A549 (cell line): ENCODE results near the gene RNU4-1. TPM values are rescaled to one million over a fixed set of nuclear protein-coding genes. Genes with fewer than 3 reads are reported as not detected.
"Not testable (repeated sequence)": the region's sequence is repeated elsewhere in the genome, so short reads cannot be mapped to it uniquely, and the experiment has no call there.

Experiments used
- ATAC-seq, 2 experiments: fragments of 200-7000 bp in 1 of 2; fragments of >200 bp in 1 of 2; cut with Nextera tagmentation in 1 of 2; cut with Tn5 transposase in 1 of 2; 3 replicates each; pipeline versions ENCODE4 v1.8.0 to v1.9.1; 2018 to 2020; ENCODE audit warnings: mild to moderate bottlenecking in 1 of 2, moderate library complexity in 1 of 2
- CTCF ChIA-PET: fragments of 300-600 bp; sonication (Branson Sonifier 250); formaldehyde crosslinking; extraction: SDS; loops from one replicate; lab custom pipeline; 2021; ENCODE audit warnings: antibody characterized with exemption, inconsistent platforms; lab: Yijun Ruan, JAX
- POLR2A ChIA-PET: fragments of 350-600 bp; formaldehyde crosslinking; extraction: SDS; loops from one replicate; lab custom pipeline; 2021; ENCODE audit warnings: antibody characterized with exemption, inconsistent platforms; lab: Yijun Ruan, JAX
- DNase-seq, 2 experiments: peaks; one replicate each; pipeline versions ENCODE4 v3.0.0 to v3.0.0-alpha.2; 2011 to 2016; ENCODE audit warnings: low read depth in 1 of 2, low spot score in 1 of 2
- FAIRE-seq: peaks from 2 replicates; lab custom pipeline; 2011; peaks lifted over from hg19 to GRCh38; lab: Jason Lieb, UNC
- H3K27ac ChIP-seq, 2 experiments: fragments of >200 bp; sonication (Bioruptor Twin); formaldehyde crosslinking; 3 replicates each; pipeline ENCODE4 v1.5.1; 2016 to 2017
- H3K4me1 ChIP-seq: fragments of >200 bp; sonication (Bioruptor Twin); formaldehyde crosslinking; 3 replicates; pipeline ENCODE4 v1.6.1; 2016
- H3K4me2 ChIP-seq: fragments of >200 bp; sonication (Bioruptor Twin); formaldehyde crosslinking; 3 replicates; pipeline ENCODE4 v1.6.1; 2016
- H3K4me3 ChIP-seq: fragments of >200 bp; sonication (Bioruptor Twin); formaldehyde crosslinking; 3 replicates; pipeline ENCODE4 v1.5.1; 2016
- H3K9me3 ChIP-seq: fragments of >200 bp; sonication (Bioruptor Twin); formaldehyde crosslinking; 3 replicates; pipeline ENCODE4 v1.6.1; 2016
- CHD2 ChIP-seq: fragments of 150-350 bp; IDR thresholded peaks from 2 replicates; pipeline ENCODE4 v1.6.1; 2014; ENCODE audit warnings: low read length; ENCODE audit not compliant: partially characterized antibody
- EHMT2 ChIP-seq: fragments of 200-600 bp; sonication (generic); IDR thresholded peaks from 2 replicates; pipeline ENCODE4 v1.6.1; 2016; ENCODE audit warnings: antibody characterized with exemption, low read depth, mild to moderate bottlenecking, moderate library complexity
- JUN ChIP-seq, 2 experiments: fragments of >200 bp; sonication (Bioruptor Twin); formaldehyde crosslinking; IDR thresholded peaks; 2 replicates in 1 of 2; 3 replicates in 1 of 2; pipeline ENCODE4 v1.6.1; 2016 to 2017
- KDM1A ChIP-seq: fragments of 200-600 bp; sonication (generic); IDR thresholded peaks from 2 replicates; pipeline ENCODE4 v1.6.1; 2016; ENCODE audit warnings: low read depth, mild to moderate bottlenecking
- MYC ChIP-seq: IDR thresholded peaks from 2 replicates; pipeline ENCODE4 v1.6.1; 2012; ENCODE audit warnings: mild to moderate bottlenecking, inconsistent platforms, low read length, improper control_type of control experiment, borderline replicate concordance
- NPAS2 ChIP-seq: fragments of 250-450 bp; sonication (Bioruptor Pico); IDR thresholded peaks from 2 replicates; pipeline ENCODE4 v1.8.0; 2022; ENCODE audit warnings: mild to moderate bottlenecking, moderate library complexity, borderline replicate concordance
- RAD21 ChIP-seq, 2 experiments: fragments of >200 bp in 1 of 2; sonication (Bioruptor Twin) in 1 of 2; formaldehyde crosslinking in 1 of 2; IDR thresholded peaks in 1 of 2; conservative IDR thresholded peaks in 1 of 2; 2 replicates in 1 of 2; 3 replicates in 1 of 2; pipeline ENCODE4 v1.6.1; 2012 to 2018; ENCODE audit warnings: inconsistent platforms in 1 of 2
- SMC3 ChIP-seq: fragments of >200 bp; sonication (Bioruptor Twin); formaldehyde crosslinking; IDR thresholded peaks from 3 replicates; pipeline ENCODE4 v1.6.1; 2018; ENCODE audit warnings: inconsistent platforms
- ZFP36 ChIP-seq: fragments of 450-650 bp; IDR thresholded peaks from 2 replicates; pipeline ENCODE4 v1.6.1; 2014; ENCODE audit warnings: borderline replicate concordance; ENCODE audit not compliant: partially characterized antibody
- ZSCAN20 ChIP-seq: fragments of 250-450 bp; sonication (Bioruptor Pico); IDR thresholded peaks from 2 replicates; pipeline ENCODE4 v1.8.0; 2022; ENCODE audit warnings: mild to moderate bottlenecking, moderate library complexity
- WGBS: methylation state at CpG from one replicate; pipeline ENCODE4 v1.1.6; 2017; ENCODE audit errors: missing lambda C conversion rate; 5-methylcytosine and 5-hydroxymethylcytosine counted together
- polyA plus RNA-seq, 4 experiments: library from polyadenylated mRNA; depleted of rRNA in 3 of 4; stranded (reverse); fragments of >200 nt; fragmentation: RNase III in 1 of 4; extraction: RNeasy Plus Mini Kit Qiagen cat#74134 plus additional on column Dnase treatment in 1 of 4; gene quantifications; 2 replicates in 3 of 4; 3 replicates in 1 of 4; pipeline ENCODE4 v1.2.3, GENCODE V29; 2011 to 2017
- TF ChIP-seq, protein P1 (sequence below): fragments of 450-650 bp; IDR thresholded peaks from 2 replicates; pipeline ENCODE4 v1.6.1; 2014; ENCODE audit warnings: antibody characterized with exemption

RNU4-1 gene
- polyA plus RNA-seq, 2 of the 4 experiments (the other 2 are of a cell fraction): not detected

DNA sequence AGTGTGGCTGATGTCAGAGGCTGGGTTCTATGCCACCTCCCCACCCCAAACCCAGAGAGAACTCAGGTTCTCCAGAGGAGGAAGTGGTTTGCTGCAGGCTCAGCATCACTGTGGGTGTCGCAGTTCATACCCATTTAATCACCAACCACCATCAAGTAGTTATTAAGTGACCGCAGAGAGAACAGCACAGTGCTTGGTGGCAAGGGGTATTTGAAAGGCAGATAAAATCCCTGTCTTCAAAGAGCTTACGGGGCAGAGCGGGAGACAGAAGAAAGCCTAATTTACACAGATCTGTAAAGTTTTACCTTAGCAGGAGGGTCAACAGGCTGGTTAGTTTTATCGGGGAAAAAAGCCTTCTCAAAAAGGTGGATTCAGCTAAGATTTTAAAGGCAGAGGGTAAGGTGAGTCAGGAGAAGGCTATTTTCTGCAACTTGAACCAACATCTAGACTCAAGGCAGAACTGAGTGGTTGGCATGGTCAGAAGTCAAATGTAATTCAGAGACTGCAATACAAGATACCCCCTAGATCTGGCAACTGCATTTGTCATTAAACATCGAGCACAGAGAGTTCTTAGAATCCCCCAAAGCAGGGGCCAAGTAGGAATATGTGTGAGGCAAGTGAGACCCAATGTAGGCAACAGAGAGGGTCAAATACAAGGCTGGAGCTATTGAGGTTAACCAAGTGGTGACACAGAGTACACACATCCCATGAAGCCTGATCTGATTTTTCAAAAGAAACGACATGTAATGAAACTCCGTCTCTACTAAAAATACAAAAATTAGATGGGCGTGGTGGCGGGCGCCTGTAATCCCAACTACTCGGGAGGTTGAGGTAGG lies 40.7 kb downstream of the RNU4-1 start:
- 90% methylated on average over 12 of the region's 12 CpGs for WGBS
- H3K4me3 ChIP-seq: no peak overlapping the region
- H3K4me2 ChIP-seq: no peak overlapping the region; the same call in 2 of the 3 replicates
- ATAC-seq (no peak), DNase-seq (no peak), FAIRE-seq (no peak)
- CTCF ChIA-PET: interaction anchor here (0.6 to 43.7 kb wide), 4 partner anchors 5 to 82 kb away, joined by 3 to 1367 read pairs (median 652); partner anchors contain the start of gene PXN
- peaks cover 63% of the 10 kb centered on the region for H3K4me1 ChIP-seq
- TF ChIP-seq KDM1A: 0 out of 2 replicates have a peak, but pooled peaks have one; percentile 1
- TF ChIP-seq MYC: no peak
- TF ChIP-seq CHD2: no peak
- TF ChIP-seq JUN (IDR thresholded peaks at IDR 0.05): no peak
- POLR2A ChIA-PET: no interaction called here
- no peak overlapping the region for H3K27ac ChIP-seq
- no peaks in the 10 kb centered on the region for H3K9me3 ChIP-seq

DNA sequence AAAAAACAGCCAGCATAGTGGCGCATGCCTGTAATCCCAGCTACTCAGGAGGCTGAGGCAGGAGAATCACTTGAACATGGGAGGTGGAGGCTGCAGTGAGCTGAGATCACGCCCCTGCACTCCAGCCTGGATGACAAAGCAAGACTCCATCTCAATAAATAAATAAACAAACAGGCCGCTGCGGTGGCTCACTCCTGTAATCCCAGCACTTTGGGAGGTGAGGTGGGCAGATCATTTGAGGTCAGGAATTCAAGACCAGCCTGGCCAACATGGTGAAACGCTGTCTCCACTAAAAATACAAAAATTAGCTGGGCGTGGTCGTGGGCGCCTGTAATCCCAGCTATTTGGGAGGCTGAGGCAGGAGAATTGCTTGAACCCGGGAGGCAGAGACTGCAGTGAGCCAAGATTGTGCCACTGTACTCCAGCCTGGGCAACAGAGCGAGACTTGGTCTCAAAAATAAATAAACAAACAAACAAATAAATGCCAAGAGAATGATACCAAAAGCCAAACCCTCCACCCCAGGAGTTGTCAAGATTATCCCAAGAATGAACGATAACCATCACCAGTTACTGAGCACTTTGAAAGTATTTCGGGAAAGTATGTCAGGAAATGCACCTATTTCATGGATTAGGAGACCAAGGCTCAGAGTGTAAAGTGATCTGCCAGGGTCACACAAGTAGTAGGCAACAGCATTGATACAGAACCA lies 41.5 kb downstream of the RNU4-1 start:
- WGBS: 76% methylated on average over 12 of the region's 12 CpGs
- H3K9me3 ChIP-seq, ATAC-seq, FAIRE-seq, POLR2A ChIA-PET, DNase-seq, H3K4me3 ChIP-seq: not testable (repeated sequence)
- CTCF ChIA-PET: interaction anchor here (0.6 to 43.7 kb wide), 4 partner anchors 6 to 81 kb away, joined by 3 to 1367 read pairs (median 652); partner anchors contain the start of gene PXN
- Histone ChIP-seq H3K4me2 (peak overlapping the region; percentile 13; the same call in 2 of the 3 replicates), H3K4me1 (peaks cover 63% of the 10 kb centered on the region), H3K27ac (0 out of 6 replicates have a peak overlapping the region, but pooled peaks of 1 of the 2 experiments have one; percentile 21)
- TF ChIP-seq KDM1A: 0 out of 2 replicates have a peak, but pooled peaks have one; percentile 45

DNA sequence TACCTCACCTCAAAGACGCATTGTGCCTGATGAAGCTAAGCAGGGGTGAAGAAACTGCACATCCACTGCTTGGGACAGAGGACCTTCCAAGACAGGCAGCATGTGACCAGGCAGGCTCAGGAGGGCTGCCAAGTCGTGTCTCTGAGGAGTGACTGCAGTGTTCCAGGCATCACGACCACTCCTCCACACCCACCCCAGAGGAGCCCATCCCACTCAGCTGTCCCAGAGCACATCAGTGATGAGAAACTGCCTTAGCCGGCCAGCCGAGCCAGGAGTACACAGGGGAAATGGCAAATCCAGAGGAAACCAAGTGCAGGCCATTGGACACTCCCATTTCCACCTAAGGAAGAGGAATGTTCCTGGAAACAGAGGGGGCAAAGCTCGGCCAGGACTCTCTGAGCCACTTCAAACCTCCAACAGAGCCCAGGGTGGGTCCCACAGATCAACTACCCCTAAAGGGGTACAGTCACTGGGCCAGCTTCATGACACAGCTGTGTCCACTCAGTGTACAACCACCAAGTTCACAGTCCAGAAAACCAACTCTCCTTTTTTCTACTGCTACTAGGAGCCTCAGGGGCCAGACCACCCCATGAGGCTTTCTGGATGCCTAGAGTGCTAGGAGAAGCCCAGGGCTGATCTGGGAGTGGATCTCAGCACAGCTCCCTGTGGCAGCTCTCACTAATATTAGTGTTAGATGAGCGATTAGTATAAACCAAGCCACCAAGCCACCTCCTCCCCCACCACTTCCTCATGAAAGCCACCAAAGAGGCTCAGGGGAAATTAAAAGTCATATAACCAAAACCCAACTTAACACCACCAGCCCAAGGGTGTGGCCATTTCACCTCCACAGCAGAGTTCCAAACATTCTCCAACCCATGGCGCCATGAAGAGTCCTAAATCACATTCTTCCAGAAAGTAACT lies 42.9 kb downstream of the RNU4-1 start:
- H3K4me1 ChIP-seq: peaks cover 68% of the 10 kb centered on the region
- H3K27ac ChIP-seq: peak overlapping the region; percentile 39 to 68; a peak in 5 of 6 replicates
- ChIA-PET POLR2A (interaction anchor here (0.5 to 1.7 kb wide), 3 partner anchors 11 to 49 kb away, joined by 3 to 10 read pairs (median 4); partner anchors contain the start of gene RPLP0), CTCF (interaction anchor here (1.3 to 43.7 kb wide), 5 partner anchors 5 to 105 kb away, joined by 3 to 1367 read pairs (median 652); partner anchors contain the start of genes PXN and RPLP0)
- peak; percentile 6 to 14; a peak in 2 of 6 replicates for ATAC-seq
- TF ChIP-seq, protein P1, sequence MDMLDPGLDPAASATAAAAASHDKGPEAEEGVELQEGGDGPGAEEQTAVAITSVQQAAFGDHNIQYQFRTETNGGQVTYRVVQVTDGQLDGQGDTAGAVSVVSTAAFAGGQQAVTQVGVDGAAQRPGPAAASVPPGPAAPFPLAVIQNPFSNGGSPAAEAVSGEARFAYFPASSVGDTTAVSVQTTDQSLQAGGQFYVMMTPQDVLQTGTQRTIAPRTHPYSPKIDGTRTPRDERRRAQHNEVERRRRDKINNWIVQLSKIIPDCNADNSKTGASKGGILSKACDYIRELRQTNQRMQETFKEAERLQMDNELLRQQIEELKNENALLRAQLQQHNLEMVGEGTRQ: peak; percentile 26; the same call in 1 of the 2 replicates
- TF ChIP-seq RAD21 (conservative IDR thresholded peaks at IDR 0.05 in 1 of 2, IDR thresholded peaks at IDR 0.05 in 1 of 2) (no peak), KDM1A (no peak), NPAS2 (CRISPR knock-in tag) (no peak), ZFP36 (no peak), ZSCAN20 (CRISPR knock-in tag) (no peak), EHMT2 (no peak), SMC3 (no peak)
- H3K4me3 ChIP-seq: no peak overlapping the region
- no peaks in the 10 kb centered on the region for H3K9me3 ChIP-seq
- 85% methylated on average over 8 of the region's 8 CpGs for WGBS
- peak overlapping the region; percentile 21; the same call in 2 of the 3 replicates for H3K4me2 ChIP-seq
- no peak for FAIRE-seq
- DNase-seq: no peak
